Activated CD4-positive, alpha-beta T cell treated with anti-CD3 and anti-CD28 coated beads, Interleukin-2, amount 50 U/mL, for 4 hours (primary cell): ENCODE data around the gene RAB6C.
"Not testable (repeated sequence)": the region's sequence is repeated elsewhere in the genome, so short reads cannot be mapped to it uniquely, and the experiment has no call there.

Experiments used
- DNase-seq, 2 experiments: peaks; one replicate each; pipeline ENCODE4 v3.0.0-alpha.2; 2020

The RAB6C gene

DNA sequence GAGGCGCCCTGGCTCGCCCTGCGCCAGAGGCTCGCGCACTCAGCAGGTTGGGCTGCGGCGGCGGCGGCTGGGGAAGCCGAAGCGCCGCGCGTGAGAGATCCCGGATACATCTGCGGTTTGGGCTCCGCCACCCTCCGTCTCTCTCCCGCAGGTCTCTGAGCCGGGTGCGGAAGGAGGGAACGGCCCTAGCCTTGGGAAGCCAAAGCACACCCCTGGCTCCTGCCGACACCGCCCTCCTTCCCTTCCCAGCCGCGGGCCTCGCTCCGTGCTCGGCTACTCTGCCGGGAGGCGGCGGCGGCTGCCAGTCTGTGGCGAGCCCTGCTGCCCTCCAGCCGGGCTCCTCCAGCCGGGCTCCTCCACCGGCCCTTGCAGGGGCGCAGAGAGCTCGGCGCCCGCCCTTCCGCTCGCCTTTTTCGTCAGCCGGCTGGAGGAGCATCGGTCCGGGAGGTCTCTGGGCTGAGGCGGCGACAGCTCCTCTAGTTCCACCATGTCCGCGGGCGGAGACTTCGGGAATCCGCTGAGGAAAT, at the start of gene RAB6C:
RAB6C (plus strand) TSS at position 38 of the 527 bp plus-strand sequence; CDS start at position 488, 450 bp downstream.
- not testable (repeated sequence) for DNase-seq

DNA sequence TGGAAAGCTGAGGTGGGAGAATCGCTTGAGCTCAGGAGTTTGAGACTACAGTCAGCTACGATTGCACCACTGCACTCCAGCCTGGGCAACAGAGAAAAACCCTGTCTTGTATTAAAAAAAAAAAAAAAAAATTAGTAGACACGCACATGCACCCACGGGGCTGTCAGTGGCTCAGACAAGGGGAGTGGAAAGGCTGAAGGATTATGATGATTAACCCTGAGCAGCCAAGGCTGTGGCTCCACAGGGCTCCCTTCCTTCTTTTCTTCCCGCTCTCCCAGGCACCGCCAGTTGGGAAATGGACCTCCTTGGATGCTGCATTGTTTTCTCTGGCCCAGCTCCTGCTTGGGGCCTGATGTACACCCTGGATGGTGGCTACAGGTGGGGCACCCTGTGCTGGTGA, 49.0 kb upstream of the RAB6C start:
- DNase-seq = no peak

DNA sequence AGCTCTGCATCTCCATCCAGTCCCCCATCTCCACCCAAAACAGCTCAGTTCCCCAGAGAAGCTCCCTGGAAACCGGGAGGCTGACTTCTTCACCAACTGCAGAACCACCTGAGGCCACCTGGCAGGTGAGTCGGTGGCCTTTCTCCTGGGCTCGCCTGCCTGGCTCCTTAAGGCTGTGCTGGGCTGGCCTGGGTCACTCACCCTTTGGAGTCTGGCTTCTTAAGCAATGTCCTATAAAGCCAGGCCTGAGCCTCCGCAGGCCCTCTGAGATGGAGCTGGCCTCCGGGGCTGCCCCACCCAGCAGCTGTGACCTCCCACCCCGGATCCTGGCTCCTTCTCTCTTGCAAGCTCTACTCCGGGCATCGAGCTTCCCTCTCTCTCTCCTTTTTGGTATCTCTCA, 46.1 kb upstream of the RAB6C start:
- DNase-seq = not testable (repeated sequence)

DNA sequence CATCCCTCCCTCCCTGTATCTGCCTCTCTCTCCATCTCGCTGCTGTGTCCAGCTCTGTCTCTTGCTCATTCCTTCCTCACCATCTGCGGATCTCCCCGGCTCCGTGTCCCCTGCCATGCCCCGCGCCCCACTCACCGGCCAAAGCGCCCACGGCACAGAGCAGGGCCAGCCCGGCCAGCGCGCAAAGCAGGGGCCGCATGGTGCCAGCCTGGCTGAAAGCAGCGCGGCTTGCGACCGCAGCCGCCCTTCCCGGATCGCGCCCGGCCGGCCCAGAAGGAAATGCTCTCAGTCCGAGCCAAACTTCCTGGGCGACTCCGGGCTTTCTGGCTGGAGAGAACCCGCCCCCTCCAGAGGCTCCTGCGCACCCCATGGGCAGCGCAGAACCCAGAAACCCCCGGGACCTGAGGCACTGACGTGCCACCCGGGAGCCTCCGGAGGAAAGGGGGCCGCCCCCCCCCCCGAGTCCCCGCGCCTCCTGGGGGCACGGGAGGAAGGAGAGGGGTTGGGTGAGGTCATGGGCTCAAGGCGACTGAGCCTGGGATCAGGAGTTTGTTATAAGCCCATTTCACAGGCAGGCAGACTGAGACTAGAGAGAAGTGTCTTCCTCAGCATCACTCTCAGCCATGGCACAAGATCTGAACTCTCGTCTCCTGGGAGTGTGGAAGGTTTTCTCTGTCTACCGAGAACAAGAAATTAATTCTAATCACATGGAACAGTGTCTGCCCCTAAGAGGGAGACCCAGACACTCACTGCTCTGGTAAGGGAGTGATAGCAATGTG, 45.2 kb upstream of the RAB6C start:
- DNase-seq = no peak

DNA sequence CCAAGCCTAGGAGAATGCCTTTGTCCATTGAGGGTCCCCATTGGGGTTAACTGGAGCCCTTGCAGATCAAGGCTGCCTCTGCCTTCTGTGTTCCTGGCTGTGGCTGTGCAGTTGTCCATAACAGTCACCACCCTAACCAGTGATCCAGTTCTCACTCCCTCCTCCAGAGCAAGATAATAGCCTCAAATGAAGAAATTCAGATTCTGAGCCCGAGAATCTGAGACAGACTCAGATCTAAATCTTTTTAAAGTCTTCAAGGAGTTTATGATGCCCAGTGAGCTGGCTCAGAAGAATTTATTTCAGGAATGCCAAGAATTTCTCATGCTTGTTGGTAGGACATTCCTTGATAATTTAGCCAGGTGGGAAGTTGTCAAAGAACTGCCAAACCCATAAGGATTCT, 44.3 kb upstream of the RAB6C start:
- DNase-seq = no peak

DNA sequence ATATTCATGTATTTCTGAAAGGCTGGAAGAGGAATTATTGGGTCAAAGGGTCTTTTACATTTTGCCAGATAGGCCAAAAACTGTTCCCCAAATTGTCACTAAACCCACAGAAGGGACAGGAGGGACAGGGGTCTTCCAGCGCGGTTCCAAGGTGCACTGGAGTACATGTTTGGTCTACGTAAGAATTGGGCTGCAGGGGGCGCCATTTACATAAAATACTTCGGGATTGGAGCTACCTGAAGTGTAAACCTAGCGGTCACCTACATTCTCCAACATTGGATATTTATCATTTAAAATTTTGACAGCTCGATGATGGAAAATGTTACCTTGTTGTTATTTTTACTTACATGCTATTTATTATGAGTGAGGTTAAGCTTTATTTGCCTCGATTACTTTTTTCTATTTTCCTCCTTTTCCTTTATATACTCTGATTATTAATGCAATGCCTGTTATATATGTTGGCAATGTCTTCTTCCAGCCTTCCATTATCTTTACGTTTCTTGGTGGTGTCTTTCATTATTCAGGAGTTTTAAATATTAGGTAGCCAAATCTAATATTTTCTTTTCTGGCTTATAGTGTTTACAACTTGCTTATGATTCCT, 43.0 kb upstream of the RAB6C start:
- DNase-seq = peak; percentile 41 to 44

DNA sequence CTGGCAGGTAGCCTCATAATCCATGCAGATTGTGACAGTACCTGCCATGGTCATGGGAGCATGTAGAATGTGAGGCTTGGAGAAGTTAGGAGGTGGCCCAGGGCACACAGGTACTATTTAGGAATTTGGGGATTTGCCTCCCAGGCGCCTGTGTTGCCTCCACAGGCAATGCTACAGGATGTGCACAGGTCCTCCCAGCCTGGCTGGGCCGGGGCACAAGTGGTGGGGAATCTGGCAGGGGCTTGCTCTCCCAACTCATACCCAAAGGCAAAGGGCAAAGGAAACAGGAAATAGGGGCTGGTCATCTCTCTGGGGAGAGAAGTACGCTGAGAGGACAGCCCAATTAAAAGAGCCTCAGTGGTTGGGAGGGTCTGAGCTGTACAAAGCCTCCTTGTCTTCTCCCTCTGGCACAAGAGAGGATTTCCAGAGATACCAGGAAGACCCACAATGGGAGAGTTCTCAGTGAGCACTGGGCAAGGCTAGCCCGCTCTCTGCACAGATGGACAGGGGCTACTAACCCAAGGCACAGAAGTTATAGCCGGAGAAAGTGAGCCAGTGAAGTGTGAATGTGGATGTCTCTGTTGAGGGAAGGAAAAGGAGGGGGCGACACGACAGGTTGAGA, 40.5 kb upstream of the RAB6C start:
- DNase-seq = not testable (repeated sequence)

DNA sequence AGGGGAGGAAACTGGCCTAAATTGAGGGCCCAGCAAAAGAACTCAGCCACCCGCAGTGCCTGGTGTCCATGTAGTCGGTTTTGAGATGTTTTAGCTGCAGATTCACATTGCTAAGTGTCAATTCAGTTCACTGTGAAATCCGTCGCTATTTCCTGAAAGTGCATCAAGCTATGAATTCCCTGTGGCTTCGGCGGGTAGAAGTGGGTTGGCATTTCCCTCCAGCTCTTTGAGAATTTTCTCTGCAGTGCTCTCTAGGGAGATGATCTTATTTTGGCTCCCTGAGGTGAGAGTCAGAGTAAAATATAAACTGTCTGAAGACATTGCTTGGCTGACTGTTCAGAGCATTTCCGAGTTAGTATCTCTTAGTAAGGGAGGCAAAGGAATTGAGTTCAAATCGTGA, 36.0 kb upstream of the RAB6C start:
- DNase-seq = not testable (repeated sequence)

DNA sequence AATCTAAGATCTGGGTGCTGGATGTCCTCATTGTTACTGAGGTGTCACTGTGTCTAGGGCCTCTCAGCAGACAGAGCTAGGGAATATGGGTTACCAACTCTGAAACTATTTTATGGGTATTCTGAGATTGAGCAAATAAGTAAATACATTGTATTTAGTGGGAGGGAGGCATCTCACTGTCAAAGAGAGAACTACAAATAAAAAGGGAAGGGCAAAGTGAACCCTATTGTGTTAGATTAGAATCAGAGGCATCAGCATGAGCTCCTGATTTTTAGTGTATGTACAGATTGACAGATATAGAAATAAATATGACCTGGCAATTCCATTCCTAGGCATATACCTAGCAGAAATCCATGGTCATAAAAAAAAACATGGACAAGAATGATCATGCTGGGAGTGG, 33.9 kb upstream of the RAB6C start:
- no peak for DNase-seq

DNA sequence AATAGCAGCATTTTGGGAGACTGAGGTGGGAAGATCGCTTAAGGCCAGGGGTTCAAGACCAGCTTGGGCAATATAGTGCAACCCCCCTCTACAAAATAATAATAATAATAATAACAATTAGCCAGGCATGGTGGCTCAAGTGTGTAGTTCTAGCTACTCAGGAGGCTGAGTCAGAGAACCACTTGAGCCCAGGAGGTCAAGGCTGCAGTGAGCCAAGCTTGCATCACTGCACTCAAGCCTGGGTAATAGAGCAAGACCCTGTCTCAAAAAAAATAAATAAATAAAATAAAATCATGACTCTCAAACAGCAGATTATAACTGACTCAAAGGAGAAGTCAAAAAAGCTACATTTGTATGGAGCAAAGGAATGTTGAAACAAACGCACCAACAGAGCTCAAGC, 31.8 kb upstream of the RAB6C start:
- DNase-seq = not testable (repeated sequence)

DNA sequence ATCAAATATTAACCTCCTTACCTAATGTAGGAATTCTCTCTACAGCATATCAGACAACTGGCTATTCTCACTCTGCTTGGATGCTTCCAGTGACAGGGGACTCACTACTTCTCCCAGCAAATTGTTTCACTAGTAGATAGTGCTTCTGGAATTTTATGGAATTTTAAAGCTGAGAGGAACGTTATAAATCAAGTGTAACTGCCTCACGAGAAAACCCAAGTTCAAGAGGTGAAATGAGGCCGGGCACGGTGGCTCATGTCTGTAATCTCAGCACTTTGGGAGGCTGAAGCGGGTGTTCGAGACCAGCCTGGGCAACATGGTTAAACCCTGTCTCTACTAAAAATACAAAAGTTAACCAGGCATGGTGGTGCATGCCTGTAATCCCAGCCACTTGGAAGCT, 23.3 kb upstream of the RAB6C start:
- not testable (repeated sequence) for DNase-seq

DNA sequence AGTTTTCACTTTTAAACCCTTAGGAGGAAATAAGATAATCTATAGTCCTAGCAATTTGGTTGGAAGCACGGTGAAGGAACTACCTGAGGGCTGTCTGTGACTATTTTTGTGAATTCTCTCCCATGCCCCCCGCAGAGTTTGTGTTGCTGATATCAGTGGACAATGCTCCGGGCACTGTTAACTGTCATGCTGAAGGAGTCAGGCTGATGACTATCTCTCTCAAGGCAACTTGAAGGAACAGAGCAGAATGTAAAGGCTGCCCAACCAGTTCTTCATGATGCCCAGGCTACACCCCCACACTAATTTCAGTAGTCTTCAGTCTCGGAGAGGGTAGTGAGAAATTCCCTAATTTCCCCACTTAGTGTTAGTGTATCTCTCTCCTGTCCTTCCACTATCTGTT, 21.6 kb upstream of the RAB6C start:
- DNase-seq = no peak

DNA sequence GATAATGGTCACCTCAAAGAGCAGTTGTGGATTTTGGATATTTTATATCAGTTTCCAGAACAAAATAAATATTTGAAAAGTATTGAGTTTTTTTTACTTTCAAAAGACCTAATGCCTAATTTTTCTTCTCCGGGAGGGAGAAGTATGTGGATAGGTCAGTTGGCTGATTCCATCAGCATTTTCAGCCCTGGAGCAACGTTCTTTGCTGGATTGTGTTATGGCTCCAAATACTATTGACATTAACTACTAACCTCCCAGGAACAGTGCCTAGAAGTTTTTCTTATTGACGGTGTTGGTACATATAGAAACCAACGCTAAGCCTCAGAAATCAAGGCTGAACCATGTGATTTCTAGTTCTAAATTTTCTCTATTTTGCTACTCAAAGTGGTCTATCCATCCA, 20.7 kb upstream of the RAB6C start:
- DNase-seq = not testable (repeated sequence)

DNA sequence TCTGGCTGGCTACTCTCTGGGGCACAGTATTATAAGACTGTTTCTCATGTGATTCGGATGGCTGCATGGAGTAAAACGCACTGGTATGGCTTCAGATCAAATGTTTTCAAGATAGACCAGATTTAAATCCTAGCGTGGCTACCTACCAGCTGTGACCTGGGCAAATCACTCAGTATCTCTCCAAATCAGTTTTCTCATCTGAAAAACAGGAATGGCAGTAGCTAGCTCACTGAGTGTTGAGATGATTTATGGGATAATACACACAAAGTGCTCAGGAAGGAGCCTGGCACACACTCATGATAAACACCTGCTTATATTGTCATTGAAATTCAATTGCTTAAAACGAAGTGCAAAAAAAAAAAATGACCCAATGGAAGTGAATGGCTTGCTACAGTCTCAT, 10.9 kb upstream of the RAB6C start:
- not testable (repeated sequence) for DNase-seq

DNA sequence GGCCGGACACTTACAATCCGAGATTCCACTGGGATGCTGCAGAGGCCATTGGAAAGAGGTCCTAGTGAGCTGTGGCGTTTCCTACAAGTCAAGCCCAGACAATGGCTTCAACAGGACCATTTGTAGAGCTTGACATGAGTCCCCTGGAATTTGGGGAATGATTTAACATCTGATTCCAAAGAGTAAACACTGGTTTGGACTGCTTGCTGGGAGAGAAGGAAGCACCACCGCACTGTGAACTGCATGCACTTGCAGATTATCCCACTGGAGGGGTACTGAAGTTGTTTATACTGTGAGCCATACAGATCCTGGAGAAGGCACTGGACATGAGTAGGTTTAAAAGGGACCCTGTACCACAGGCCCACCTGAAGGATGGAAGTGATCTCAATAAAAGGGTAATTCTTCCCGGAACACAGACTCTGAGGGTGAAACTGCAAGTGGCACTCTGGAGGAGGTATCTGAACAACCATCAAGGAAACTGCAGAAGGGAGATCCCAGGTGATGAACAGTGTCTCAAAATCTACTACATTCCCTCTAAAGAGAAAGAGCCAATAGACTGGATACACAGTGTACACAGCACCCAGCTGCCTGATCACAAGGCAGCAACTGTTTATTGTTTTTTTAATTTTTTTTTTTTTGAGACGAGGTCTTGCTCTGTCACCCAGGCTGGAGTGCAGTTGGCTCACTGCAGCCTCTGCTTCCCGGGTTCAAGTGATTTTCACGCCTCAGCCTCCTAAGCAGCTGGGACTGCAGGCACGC, 4.3 kb upstream of the RAB6C start:
- no peak for DNase-seq

DNA sequence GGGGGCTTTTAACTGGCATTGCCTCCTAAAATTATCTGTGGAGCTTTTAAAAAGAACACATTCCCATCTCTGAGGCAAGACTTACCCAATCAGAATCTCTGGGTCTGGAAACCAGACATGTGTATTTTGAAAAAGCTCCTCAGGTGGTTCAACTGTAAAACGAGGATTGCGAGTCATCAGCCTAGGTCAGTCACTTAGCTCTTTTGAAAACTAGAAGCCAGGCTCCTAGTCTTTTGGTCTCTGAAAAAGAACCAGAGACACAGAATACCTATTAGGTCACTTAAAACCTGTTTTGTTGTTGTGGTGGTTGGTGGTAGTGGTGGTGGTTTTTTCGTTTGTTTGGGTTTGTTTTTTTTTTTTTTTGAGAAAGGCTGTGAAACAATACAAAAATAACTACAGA, 2.5 kb upstream of the RAB6C start:
- not testable (repeated sequence) for DNase-seq

DNA sequence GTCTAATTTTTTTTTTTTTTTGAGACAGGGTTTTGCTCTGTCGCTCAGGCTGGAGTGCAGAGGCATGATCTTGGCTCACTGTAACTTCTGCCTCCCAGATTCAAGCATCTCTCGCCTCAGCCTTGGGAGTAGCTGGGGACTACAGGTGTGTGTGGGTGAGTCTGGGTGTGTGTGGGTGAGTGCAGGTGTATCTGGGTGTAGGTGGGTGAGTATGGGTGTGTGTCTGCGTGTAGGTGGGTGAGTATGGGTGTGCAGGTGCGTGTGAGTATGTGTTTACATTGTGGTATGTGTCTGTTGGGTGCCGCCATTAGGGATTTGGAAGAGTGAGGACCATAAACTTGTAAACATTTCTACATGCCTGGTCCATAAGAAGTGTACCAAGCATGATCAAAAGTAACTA, 1.5 kb upstream of the RAB6C start:
- no peak for DNase-seq

DNA sequence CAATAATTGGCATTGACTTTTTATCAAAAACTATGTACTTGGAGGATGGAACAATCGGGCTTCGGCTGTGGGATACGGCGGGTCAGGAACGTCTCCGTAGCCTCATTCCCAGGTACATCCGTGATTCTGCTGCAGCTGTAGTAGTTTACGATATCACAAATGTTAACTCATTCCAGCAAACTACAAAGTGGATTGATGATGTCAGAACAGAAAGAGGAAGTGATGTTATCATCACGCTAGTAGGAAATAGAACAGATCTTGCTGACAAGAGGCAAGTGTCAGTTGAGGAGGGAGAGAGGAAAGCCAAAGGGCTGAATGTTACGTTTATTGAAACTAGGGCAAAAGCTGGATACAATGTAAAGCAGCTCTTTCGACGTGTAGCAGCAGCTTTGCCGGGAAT, 780 bp downstream of the RAB6C start:
- DNase-seq = not testable (repeated sequence)

DNA sequence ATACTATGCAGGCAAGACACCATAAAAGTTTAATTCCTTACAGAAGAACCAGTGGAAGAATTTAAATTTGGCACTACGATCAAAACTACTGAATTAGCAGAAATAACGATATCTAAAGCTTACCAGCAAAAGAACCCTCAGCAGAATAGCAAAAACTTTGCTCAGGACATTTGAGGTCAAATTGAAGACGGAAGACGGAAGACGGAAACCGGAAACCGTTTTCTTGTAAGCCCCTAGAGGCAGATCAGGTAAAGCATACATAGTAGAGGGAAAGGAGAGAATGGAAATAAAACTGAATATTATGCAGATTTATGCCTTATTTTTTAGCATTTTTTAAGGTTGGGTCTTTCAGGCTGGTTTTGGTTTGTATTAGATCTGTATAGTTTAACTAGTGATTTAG, 2.2 kb downstream of the RAB6C start:
- not testable (repeated sequence) for DNase-seq

DNA sequence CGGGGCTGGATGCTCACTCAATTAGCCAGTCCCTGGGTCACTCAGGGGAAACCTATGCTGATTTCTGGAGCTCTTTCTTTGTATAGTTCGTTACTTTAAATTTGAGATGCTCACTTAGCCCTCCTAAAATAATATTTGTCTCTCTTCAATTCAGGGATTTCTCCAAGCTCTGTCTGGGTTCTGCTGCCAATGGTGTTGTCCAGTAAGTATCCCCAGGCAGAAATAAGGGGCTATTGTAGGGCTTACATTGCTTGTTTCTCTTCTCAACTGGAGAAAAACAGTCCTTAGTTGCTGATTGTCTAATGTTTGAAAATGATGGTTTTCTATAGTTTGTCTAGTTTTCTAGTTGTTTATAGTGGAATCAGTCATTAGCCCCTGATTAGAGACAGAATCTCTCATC, 5.0 kb downstream of the RAB6C start:
- no peak for DNase-seq

DNA sequence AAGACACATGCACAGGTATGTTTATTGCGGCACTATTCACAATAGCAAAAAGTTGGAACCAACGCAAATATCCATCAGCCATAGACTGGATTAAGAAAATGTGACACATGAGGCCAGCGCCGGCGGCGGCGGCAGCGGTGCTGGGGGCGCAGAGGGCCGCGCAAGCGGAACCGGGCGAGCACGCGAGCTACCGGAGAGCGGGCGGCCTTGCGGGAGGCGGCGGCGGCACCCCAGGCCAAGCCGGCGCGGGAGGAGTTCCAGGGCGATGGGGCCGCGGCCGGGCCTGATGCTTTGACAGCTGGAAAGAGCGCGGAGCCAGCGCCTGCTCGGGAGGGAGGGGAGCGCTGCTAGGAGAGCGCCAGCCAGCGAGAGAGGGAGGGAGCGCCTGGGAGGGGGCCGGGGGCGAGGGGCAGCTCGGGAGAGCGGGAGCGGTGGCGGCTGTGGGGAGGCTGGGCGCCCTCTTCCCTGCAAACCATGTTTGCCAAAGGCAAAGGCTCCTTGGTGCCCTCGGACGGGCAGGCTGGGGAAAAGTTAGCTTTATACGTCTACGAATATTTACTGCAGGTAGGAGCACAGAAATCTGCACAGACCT, 13.0 kb downstream of the RAB6C start:
- not testable (repeated sequence) for DNase-seq

DNA sequence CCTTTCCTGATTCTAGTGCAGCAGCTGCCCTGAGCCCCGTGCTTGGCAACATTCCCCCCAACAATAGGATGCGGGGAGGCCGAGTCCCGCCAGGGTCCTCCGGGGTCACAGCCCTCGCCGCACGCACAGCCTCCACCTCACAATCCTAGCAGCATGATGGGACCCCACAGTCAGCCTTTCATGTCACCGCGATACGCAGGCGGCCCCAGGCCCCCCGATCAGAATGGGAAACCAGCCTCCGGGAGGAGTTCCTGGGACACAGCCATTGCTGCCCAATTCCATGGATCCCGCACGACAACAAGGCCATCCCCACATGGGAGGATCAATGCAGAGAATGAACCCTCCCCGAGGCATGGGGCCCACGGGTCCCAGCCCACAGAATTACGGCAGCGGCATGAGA, 13.7 kb downstream of the RAB6C start:
- DNase-seq = not testable (repeated sequence)
